NK-92 (cell line): Measurements from ENCODE around the gene NECTIN1.

Experiments
- DNase-seq: peaks from one replicate; lab custom pipeline; 2025; ENCODE audit not compliant: unreplicated experiment; lab: John Stamatoyannopoulos, UW

NECTIN1 gene

DNA sequence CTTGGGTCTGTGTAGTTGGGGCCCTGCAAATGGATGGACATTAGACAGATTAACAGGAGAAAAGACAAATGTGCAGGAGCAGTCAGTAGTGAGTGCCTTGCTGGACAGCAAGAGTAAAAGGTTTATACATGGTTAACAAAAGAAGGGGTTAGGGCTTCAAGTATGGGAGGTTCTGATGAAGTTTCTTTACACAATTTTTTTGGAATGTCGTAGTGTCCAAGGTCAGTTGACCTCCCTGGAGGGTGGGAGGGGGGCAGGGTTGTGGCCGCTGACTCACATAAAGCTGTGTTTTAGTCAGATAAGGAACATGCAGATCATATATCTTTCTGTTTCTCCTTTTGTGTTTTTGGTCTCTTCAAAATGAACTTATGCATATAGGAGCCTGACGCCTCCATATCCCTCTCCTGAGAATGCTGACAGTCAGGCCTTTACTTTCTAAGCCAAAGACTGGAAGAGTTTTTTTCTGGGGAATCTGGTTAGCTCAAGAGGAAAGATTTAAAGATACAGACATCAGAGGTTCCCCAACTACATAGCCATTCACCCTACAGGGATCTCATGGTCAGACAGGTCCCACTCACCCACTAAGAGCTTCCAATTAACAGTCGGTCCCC is 134.3 kb downstream of the NECTIN1 start:
- DNase-seq, result no peak

DNA sequence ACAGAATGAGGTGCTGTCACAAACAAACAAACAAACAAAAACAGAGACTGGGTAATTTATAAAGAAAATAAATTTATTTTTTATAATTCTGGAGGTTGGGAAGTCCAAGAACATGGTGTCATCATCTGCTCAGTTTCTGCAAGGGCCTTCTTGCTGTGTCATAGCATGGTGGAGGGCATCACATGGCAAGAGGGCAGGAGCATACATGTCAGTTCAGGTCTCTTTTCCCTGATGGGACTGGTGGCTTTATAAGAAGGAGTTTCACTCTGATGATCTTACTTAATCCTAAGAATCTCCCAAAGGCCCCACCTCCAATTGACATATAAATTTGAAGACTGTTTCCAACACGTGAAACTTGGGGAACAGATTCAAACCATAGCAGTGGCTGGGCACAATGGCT is 135.7 kb downstream of the NECTIN1 start:
- DNase-seq, result no peak

GRCh38 chr11:119592642-119593041 is 136.4 kb downstream of the NECTIN1 start:
- DNase-seq, result no peak

GRCh38 chr11:119591836-119592310 is 137.1 kb downstream of the NECTIN1 start:
- no peak for DNase-seq

- DNase-seq, result no peak
Observed at GRCh38 chr11:119590651-119591351, 138.2 kb downstream of the NECTIN1 start.

DNA sequence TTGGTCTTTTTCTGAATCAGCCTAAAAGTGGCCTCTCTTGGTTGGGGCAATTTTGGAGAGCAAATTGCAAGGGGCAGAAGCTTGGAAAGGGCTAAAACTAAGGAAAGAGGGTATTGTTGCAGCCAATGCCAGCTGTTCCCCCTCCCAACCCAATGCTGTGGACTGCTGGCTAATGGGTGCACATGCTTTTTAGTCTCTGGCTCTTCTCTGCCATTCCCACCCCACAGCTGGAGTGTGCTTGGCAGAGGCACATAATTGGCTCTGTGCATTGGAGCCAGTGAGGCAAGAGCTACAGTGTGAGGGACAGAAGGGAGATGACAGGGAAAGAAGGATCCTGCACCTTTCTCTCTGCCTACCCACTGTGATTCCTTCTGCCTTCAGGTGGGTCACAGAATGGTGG is 140.0 kb downstream of the NECTIN1 start:
- DNase-seq, result no peak
